Fibroblast of skin of back (primary cell): ENCODE data around the gene SLC6A11.

Experiments
- DNase-seq: peaks from one replicate; pipeline ENCODE4 v3.0.0-alpha.2; 2013

Gene SLC6A11

DNA sequence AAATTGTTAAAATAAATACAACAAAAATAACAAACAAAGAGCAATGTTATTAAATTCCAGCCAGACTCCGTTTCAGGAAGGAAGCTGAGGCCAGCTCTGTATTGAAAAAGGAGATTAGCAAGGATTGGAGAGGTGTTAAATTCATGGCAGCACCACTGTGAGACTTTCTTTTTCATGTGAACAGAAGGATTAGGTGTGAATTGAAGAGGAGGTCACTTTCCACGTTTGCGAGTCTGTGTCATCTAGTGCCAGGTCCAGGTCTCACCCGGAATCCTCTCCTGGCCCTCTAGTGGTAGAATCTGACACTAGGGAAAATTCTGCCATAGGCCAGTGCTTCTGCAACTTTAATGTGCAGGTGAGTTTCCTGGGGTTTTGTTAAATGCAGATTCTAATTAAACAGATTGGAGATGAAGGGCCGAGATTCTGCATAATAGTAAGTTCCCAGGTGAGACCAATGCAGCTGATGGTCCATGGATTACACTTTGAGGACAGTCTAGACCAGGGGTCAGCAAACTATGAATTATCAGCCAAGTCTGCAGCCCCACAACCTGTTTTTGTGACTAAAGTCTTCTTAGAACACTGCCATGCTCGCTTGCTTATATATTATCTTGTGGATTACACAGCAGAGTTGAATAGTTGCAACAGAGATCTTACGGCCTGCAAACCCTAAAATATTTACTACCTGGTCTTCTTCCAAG lies 167.3 kb downstream of the SLC6A11 start:
- DNase-seq = peak; percentile 29

DNA sequence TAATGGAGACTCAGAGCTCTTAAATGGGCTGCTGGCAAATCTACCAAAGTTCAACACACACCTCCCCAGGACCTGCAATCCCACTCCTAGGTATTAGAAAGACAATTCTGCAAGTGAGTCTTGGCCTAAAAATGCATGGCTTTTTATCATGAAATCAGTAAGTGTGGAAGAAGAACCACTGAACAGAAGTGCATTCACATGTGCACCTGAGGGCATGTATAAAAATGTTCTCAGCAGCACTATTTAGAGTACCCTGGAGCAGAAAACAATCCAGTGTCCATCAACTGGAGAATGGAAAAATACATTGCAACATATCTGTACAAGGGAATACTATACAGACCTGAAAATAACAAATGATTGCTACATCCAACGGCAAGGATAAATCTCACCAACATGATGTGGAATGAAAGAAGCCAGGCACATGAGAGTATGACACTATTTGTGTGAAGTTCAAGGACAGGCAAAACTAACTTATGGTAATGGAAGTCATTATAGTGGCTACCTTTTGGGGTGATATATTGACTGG lies 168.4 kb downstream of the SLC6A11 start:
- DNase-seq = no peak

DNA sequence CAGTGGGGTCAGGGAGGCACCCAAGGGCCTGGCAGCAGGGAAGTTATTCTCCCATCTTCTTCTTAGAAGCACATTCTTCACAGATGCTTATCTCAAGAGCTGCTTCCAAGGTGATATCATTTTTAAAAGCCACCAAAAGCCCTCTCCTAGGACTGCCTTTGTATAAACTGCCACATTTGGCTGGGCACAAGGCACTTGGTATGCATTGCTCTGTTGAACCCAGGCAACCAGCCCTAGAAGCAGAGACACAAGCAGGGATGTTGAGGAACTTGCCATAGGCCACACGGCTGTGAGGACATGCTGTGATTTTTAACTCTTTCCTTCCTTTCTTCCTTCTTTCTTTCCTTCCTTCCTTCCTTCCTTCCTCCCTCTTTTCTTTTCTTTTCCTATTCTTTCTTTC lies 169.2 kb downstream of the SLC6A11 start:
- no peak for DNase-seq

DNA sequence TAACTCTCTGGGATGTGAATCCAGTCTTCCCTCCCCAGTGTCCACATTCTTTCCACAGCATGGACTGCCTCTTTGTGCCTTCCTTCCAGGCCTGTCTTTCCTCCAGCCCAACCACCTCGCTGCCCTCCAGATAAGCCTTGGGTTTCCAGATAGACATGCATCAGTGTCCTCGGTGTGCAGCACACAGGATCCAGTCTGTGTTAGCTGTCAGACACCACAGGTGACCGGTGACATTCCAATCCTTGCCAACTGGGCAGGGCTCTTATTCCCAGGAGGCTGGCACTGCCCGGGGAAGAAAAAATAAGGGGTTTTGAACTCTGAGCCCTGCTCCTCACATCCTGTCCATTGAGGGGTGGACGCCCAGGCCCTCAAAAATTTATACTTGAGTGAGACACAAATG lies 170.6 kb downstream of the SLC6A11 start:
- DNase-seq = no peak

DNA sequence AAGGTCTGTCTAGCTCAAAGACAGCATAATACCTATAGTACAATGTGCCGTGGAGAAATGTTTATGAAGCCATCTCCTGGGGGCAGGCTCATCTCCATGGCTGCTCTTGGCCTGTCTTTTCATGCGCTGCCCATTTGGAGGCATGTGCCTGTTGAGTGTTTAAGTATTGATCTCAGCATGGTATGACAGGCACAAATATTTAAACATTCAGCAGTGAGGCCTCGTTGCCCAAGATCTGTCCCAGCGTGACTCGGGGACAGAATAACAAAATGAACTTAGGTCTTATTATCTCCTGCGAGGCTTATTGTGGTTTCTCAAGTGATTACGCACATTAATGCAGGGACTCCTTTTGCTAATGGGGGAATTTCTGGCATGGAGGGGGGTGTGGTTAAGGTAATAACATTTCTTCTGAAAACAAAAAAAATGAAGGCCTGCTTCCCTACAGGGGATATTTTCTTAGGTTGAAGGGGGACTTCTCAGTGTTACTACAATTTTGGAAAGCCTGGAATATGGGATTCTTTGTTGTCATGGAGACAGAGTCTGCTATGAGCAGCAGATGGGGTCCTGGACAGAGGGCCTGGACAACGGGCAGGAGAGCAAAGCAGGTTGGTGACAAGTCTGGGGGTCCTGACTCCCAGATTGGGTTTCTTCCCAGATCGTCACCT lies 172.1 kb downstream of the SLC6A11 start:
- DNase-seq = no peak

DNA sequence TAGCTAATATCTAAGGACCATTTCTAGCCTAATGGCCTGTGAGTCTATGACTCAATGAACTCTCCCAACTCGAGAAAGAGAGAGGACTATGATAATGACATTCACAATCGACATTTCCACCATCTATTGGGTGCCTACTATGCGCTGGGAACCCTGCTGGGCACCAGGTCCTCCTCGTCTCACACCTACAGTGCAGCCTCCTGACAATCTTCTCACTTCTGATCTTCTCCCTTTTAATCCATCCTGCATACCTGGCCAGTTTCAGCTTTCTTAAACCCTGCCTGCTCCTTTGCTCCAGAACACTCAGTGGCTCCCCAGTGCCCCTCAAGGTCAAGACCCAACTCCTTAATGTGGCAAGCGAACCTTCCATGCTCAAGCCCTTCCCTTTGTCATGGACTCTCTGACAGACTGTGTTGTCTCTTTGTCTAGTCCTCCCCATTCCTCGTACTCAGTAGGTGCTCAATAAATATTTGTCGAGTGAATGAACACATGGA lies 173.0 kb downstream of the SLC6A11 start:
- no peak for DNase-seq
